Prostate gland (tissue), 2 donors: ENCODE results near the gene ENTPD8. TPM values are rescaled to one million over a fixed set of nuclear protein-coding genes. Genes with fewer than 3 reads are reported as not detected.

Experiments
- DNase-seq: peaks from one replicate; pipeline ENCODE4 v3.0.0-alpha.2; 2019; ENCODE audit warnings: low spot score
- H3K27ac ChIP-seq, 2 donors: fragments of 200-600 bp; sonication (generic); 2 replicates each; pipeline ENCODE4 v1.5.1; 2017 to 2019
- H3K27me3 ChIP-seq: fragments of 200-600 bp; sonication (generic); replicated peaks from 2 replicates; pipeline ENCODE4 v1.5.1; 2019; ENCODE audit not compliant: insufficient read depth
- H3K36me3 ChIP-seq, 2 donors: fragments of 200-600 bp; sonication (generic); 1 replicate in 1 of 2; 2 replicates in 1 of 2; pipeline versions ENCODE4 v1.5.1 to v1.8.1; 2017 to 2019
- H3K4me1 ChIP-seq: fragments of 200-600 bp; sonication (generic); replicated peaks from 2 replicates; pipeline ENCODE4 v1.5.1; 2019
- H3K4me3 ChIP-seq, 2 donors: fragments of 200-600 bp; sonication (generic); 2 replicates each; pipeline ENCODE4 v1.5.1; 2017 to 2019
- H3K9me3 ChIP-seq: fragments of 200-600 bp; sonication (generic); 2 replicates; pipeline ENCODE4 v1.5.1; 2017
- CTCF ChIP-seq, 4 experiments: fragments of 200-600 bp in 2 of 4; fragments of 450-650 bp in 2 of 4; sonication (generic) in 2 of 4; IDR thresholded peaks; 1 replicate in 3 of 4; 2 replicates in 1 of 4; pipeline ENCODE4 v1.5.1; 2016 to 2019; ENCODE audit warnings: antibody characterized with exemption in 4 of 4, mild to moderate bottlenecking in 2 of 4, moderate library complexity in 2 of 4
- POLR2A ChIP-seq: fragments of 450-650 bp; IDR thresholded peaks from one replicate; pipeline ENCODE4 v1.6.1; 2016; ENCODE audit warnings: antibody characterized with exemption, mild to moderate bottlenecking
- POLR2AphosphoS5 ChIP-seq: sonication (generic); formaldehyde crosslinking; IDR thresholded peaks from one replicate; pipeline ENCODE4 v1.6.1; 2017; ENCODE audit warnings: antibody characterized with exemption
- WGBS: methylation state at CpG from one replicate; pipeline ENCODE4 v1.1.5; 2018; 5-methylcytosine and 5-hydroxymethylcytosine counted together
- intact Hi-C: fragments of 100-400 bp; cut with DNase I; formaldehyde crosslinking; loops from one replicate; pipeline ENCODE4 v1.14.2; 2022
- total RNA-seq, 2 donors: library from RNA; depleted of rRNA; stranded (reverse); fragments of >200 nt; gene quantifications; one replicate each; pipeline ENCODE4 v1.1.0, GENCODE V29; 2016

The ENTPD8 gene
- total RNA-seq, 2 donors from 2014 or later: 1.8 TPM

GRCh38 chr9:137435381-137435891 is 5.7 kb downstream of the ENTPD8 start:
- Histone ChIP-seq H3K27ac (no peak overlapping the region), H3K9me3 (no peaks in the 10 kb centered on the region), H3K27me3 (no peaks in the 10 kb centered on the region), H3K4me3 (no peak overlapping the region), H3K4me1 (peaks cover 3% of the 10 kb centered on the region), H3K36me3 (no peaks in the 10 kb centered on the region)
- intact Hi-C loops: no loop called here
- 76% methylated on average over 17 of the region's 20 CpGs for WGBS
- TF ChIP-seq POLR2A (no peak), CTCF (IDR thresholded peaks at IDR 0.05) (no peak), POLR2AphosphoS5 (no peak)
- no peak for DNase-seq

- WGBS: 83% methylated on average over 30 of the region's 43 CpGs
- Histone ChIP-seq H3K9me3 (no peaks in the 10 kb centered on the region), H3K4me1 (peaks cover 3% of the 10 kb centered on the region), H3K27me3 (no peaks in the 10 kb centered on the region), H3K4me3 (no peak overlapping the region), H3K27ac (no peak overlapping the region), H3K36me3 (no peaks in the 10 kb centered on the region)
- intact Hi-C loops: no loop called here
- TF ChIP-seq POLR2AphosphoS5 (no peak), CTCF (IDR thresholded peaks at IDR 0.05) (no peak), POLR2A (no peak)
- no peak for DNase-seq
These were observed 6.4 kb downstream of the ENTPD8 start for GRCh38 chr9:137434498-137435380.

- Histone ChIP-seq H3K9me3 (no peaks in the 10 kb centered on the region), H3K27ac (no peak overlapping the region), H3K36me3 (no peaks in the 10 kb centered on the region), H3K27me3 (no peaks in the 10 kb centered on the region), H3K4me3 (no peak overlapping the region), H3K4me1 (peaks cover 3% of the 10 kb centered on the region)
- intact Hi-C loops: no loop called here
- TF ChIP-seq CTCF (IDR thresholded peaks at IDR 0.05): no peak
- TF ChIP-seq POLR2A: no peak
- TF ChIP-seq POLR2AphosphoS5: no peak
- no peak for DNase-seq
- WGBS: 95% methylated on average over 9 of the region's 26 CpGs
These were observed 7.2 kb downstream of the ENTPD8 start for GRCh38 chr9:137433916-137434431.

- no peak for TF ChIP-seq CTCF (IDR thresholded peaks at IDR 0.05)
- TF ChIP-seq POLR2A: no peak
- no peak for TF ChIP-seq POLR2AphosphoS5
- Histone ChIP-seq H3K4me1 (peaks cover 3% of the 10 kb centered on the region), H3K9me3 (no peaks in the 10 kb centered on the region), H3K4me3 (no peak overlapping the region), H3K27me3 (no peaks in the 10 kb centered on the region), H3K36me3 (no peaks in the 10 kb centered on the region), H3K27ac (no peak overlapping the region)
- no peak for DNase-seq
- 82% methylated on average over 18 of the region's 19 CpGs for WGBS
- intact Hi-C loops: no loop called here
These were observed 7.7 kb downstream of the ENTPD8 start for GRCh38 chr9:137433349-137433915.
